OCI-LY1 (cell line): Measurements from ENCODE around the gene BTBD1.

Experiments used
- H2AFZ ChIP-seq: fragments of 200-600 bp; sonication (generic), shearing (Covaris generic); 2 replicates; pipeline ENCODE4 v1.6.0; 2014; ENCODE audit warnings: antibody characterized with exemption, mild to moderate bottlenecking, low read length
- H3F3A ChIP-seq: fragments of 200-600 bp; sonication (generic), shearing (Covaris generic); 2 replicates; pipeline ENCODE4 v1.6.0; 2014; ENCODE audit warnings: mild to moderate bottlenecking, antibody characterized with exemption, low read length, moderate library complexity; ENCODE audit not compliant: insufficient read depth
- H3K27ac ChIP-seq: fragments of 200-600 bp; sonication (generic); 2 replicates; pipeline ENCODE4 v1.5.1; 2014; ENCODE audit warnings: low read length, mixed run types, mild to moderate bottlenecking, low read depth; ENCODE audit not compliant: poor library complexity, severe bottlenecking
- H3K27me3 ChIP-seq: fragments of 200-600 bp; sonication (generic); 2 replicates; pipeline ENCODE4 v1.6.0; 2014; ENCODE audit warnings: antibody characterized with exemption, mild to moderate bottlenecking, low read length, moderate library complexity; ENCODE audit not compliant: insufficient read depth
- H3K36me3 ChIP-seq: fragments of 200-600 bp; sonication (generic); 2 replicates; pipeline ENCODE4 v1.6.1; 2014; ENCODE audit warnings: mild to moderate bottlenecking, antibody characterized with exemption, low read length, moderate library complexity, mixed read lengths; ENCODE audit not compliant: insufficient read depth
- H3K4me1 ChIP-seq: fragments of 200-600 bp; sonication (generic); 2 replicates; pipeline ENCODE4 v1.5.1; 2014; ENCODE audit warnings: mild to moderate bottlenecking, low read length, moderate library complexity; ENCODE audit not compliant: insufficient read depth, severe bottlenecking
- H3K4me2 ChIP-seq: fragments of 200-600 bp; sonication (generic), shearing (Covaris generic); 2 replicates; pipeline ENCODE4 v1.6.1; 2014; ENCODE audit warnings: low read length
- H3K4me3 ChIP-seq: fragments of 200-600 bp; sonication (generic); 2 replicates; pipeline ENCODE4 v1.5.1; 2014; ENCODE audit warnings: low read length, low read depth, mild to moderate bottlenecking, mixed read lengths; ENCODE audit not compliant: poor library complexity, severe bottlenecking
- H3K79me2 ChIP-seq: fragments of 200-600 bp; shearing (Covaris generic); 2 replicates; pipeline ENCODE4 v1.6.1; 2016; ENCODE audit warnings: mixed run types, low read length, mixed read lengths; ENCODE audit not compliant: insufficient read depth
- H3K9ac ChIP-seq: fragments of 200-600 bp; sonication (generic), shearing (Covaris generic); 2 replicates; pipeline ENCODE4 v1.6.1; 2014; ENCODE audit warnings: mild to moderate bottlenecking, low read length, mixed read lengths
- H3K9me2 ChIP-seq: fragments of 200-600 bp; sonication (generic), shearing (Covaris generic); 2 replicates; pipeline ENCODE4 v1.6.1; 2014; ENCODE audit warnings: low read depth, mild to moderate bottlenecking, low read length, mixed read lengths
- H3K9me3 ChIP-seq: fragments of 200-600 bp; shearing (Covaris generic); 2 replicates; pipeline ENCODE4 v1.6.1; 2014; ENCODE audit warnings: low read length, mixed read lengths
- H4K20me1 ChIP-seq: fragments of 200-600 bp; sonication (generic), shearing (Covaris generic); 2 replicates; pipeline ENCODE4 v1.6.0; 2016; ENCODE audit warnings: mild to moderate bottlenecking, low read length; ENCODE audit not compliant: insufficient read depth
- CTCF ChIP-seq: fragments of 200-600 bp; sonication (generic), shearing (Covaris generic); IDR thresholded peaks from 2 replicates; pipeline ENCODE4 v1.5.1; 2017; ENCODE audit warnings: mild to moderate bottlenecking, antibody characterized with exemption, low read length, moderate library complexity, mixed read lengths
- EZH2 ChIP-seq: fragments of 200-600 bp; sonication (generic), shearing (Covaris generic); IDR thresholded peaks from 2 replicates; pipeline ENCODE4 v1.8.0; 2017; ENCODE audit warnings: borderline replicate concordance, mixed run types, mild to moderate bottlenecking, antibody characterized with exemption, low read length, moderate library complexity, mixed read lengths

BTBD1 gene

DNA sequence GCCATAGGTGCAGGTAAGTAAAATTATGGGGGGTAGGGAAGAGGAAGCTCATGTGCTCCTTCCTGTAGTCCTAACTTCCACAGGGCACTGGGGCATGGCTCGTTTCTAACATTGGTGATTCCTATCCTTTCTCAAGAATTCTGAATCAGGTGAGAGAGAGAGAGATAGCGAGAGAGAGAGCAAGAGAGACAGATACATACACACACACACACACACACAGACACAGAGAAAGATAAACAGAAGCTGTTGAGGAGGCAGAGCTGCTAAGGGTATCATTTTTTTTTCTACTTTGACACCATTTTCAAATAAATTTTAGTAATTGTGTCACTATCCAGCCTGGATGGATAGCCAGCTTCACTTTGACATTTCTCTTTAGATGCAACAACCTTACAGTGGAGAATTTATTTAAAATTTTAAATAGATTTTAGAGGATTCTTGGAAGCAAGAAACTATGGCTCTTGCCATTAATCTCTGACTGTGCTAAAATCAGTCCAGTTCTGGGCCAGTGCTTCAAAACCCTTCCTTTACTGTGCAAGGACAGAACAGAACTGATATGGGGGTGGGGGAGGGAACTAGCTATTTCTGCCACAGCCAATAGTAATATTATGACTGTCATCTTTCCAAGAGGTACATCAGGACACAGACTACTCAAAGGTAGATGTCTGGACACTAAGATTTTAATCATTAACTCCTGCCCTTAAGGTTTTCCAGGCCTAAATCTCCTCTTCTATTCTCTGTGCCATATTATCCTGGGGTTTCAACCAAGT is 95.7 kb downstream of the BTBD1 start:
- H4K20me1 ChIP-seq, result no peaks in the 10 kb centered on the region
- H3K36me3 ChIP-seq, result no peaks in the 10 kb centered on the region
- no peak overlapping the region for H3K4me3 ChIP-seq
- no peaks in the 10 kb centered on the region for H3K9me2 ChIP-seq
- H3K4me2 ChIP-seq, result no peak overlapping the region
- H2AFZ ChIP-seq, result no peak overlapping the region
- H3K27ac ChIP-seq, result no peak overlapping the region
- H3K9me3 ChIP-seq, result no peaks in the 10 kb centered on the region
- no peak overlapping the region for H3K9ac ChIP-seq
- TF ChIP-seq EZH2 (no peak), CTCF (no peak)
- no peaks in the 10 kb centered on the region for H3K79me2 ChIP-seq
- no peaks in the 10 kb centered on the region for H3F3A ChIP-seq
- no peaks in the 10 kb centered on the region for H3K27me3 ChIP-seq
- no peaks in the 10 kb centered on the region for H3K4me1 ChIP-seq

- no peaks in the 10 kb centered on the region for H3K9me2 ChIP-seq
- H3K4me3 ChIP-seq, result no peak overlapping the region
- H2AFZ ChIP-seq, result no peak overlapping the region
- H3K4me2 ChIP-seq, result no peak overlapping the region
- no peaks in the 10 kb centered on the region for H3K79me2 ChIP-seq
- no peak overlapping the region for H3K27ac ChIP-seq
- H4K20me1 ChIP-seq, result no peaks in the 10 kb centered on the region
- H3F3A ChIP-seq, result no peaks in the 10 kb centered on the region
- no peak overlapping the region for H3K9ac ChIP-seq
- no peak for TF ChIP-seq CTCF
- no peak for TF ChIP-seq EZH2
- no peaks in the 10 kb centered on the region for H3K4me1 ChIP-seq
- H3K36me3 ChIP-seq, result no peaks in the 10 kb centered on the region
- H3K9me3 ChIP-seq, result no peaks in the 10 kb centered on the region
- no peaks in the 10 kb centered on the region for H3K27me3 ChIP-seq
Measured at GRCh38 chr15:82970696-82971095, 96.4 kb downstream of the BTBD1 start.

- H3K4me2 ChIP-seq, result no peak overlapping the region
- H3K27me3 ChIP-seq, result no peaks in the 10 kb centered on the region
- no peaks in the 10 kb centered on the region for H3K36me3 ChIP-seq
- no peaks in the 10 kb centered on the region for H4K20me1 ChIP-seq
- H2AFZ ChIP-seq, result no peak overlapping the region
- H3F3A ChIP-seq, result no peaks in the 10 kb centered on the region
- H3K9me2 ChIP-seq, result no peaks in the 10 kb centered on the region
- no peak overlapping the region for H3K27ac ChIP-seq
- H3K9ac ChIP-seq, result no peak overlapping the region
- H3K9me3 ChIP-seq, result no peaks in the 10 kb centered on the region
- no peak overlapping the region for H3K4me3 ChIP-seq
- no peaks in the 10 kb centered on the region for H3K4me1 ChIP-seq
- no peak for TF ChIP-seq EZH2
- TF ChIP-seq CTCF, result no peak
- no peaks in the 10 kb centered on the region for H3K79me2 ChIP-seq
Measured at GRCh38 chr15:82970078-82970686, 96.9 kb downstream of the BTBD1 start.
